WTC11 (cell line): Measurements from ENCODE around the gene SLC35F1. TPM values are rescaled to one million over a fixed set of nuclear protein-coding genes. Genes with fewer than 3 reads are reported as not detected.

ENCODE experiments used
- ATAC-seq: fragments of 200-7000 bp; cut with Tn5 transposase; 2 replicates; pipeline ENCODE4 v1.10.0; 2021; ENCODE audit warnings: mild to moderate bottlenecking, moderate library complexity
- CTCF ChIA-PET: fragments of 300-600 bp; sonication (Branson Sonifier 250); formaldehyde crosslinking; loops from one replicate; lab custom pipeline; 2021; ENCODE audit warnings: antibody characterized with exemption; lab: Charles Lee
- POLR2A ChIA-PET: fragments of 350-600 bp; sonication (Branson Sonifier 250); formaldehyde crosslinking; loops from one replicate; lab custom pipeline; 2021; ENCODE audit warnings: antibody characterized with exemption; lab: Charles Lee
- DNase-seq: peaks from one replicate; pipeline ENCODE4 v3.0.0; 2021; ENCODE audit warnings: low spot score
- H3K27ac Mint-ChIP-seq: 2 replicates; pipeline ENCODE4 v1.8.0; 2021; ENCODE audit warnings: mixed read lengths
- H3K27me3 Mint-ChIP-seq: 2 replicates; pipeline ENCODE4 v1.8.0; 2021; ENCODE audit warnings: low read depth, mild to moderate bottlenecking, moderate library complexity, mixed read lengths
- H3K36me3 Mint-ChIP-seq: 2 replicates; pipeline ENCODE4 v1.8.0; 2021; ENCODE audit warnings: mixed read lengths
- H3K4me1 Mint-ChIP-seq: 2 replicates; pipeline ENCODE4 v1.8.0; 2022; ENCODE audit warnings: mixed read lengths
- H3K4me3 Mint-ChIP-seq: 2 replicates; pipeline ENCODE4 v1.8.0; 2021; ENCODE audit warnings: mild to moderate bottlenecking, moderate library complexity, mixed read lengths
- H3K9me3 Mint-ChIP-seq: 2 replicates; pipeline ENCODE4 v1.8.0; 2021; ENCODE audit warnings: mixed read lengths
- ATF1 ChIP-seq: sonication (generic); formaldehyde crosslinking; IDR thresholded peaks from 2 replicates; pipeline ENCODE4 v1.8.1; 2023; ENCODE audit warnings: mild to moderate bottlenecking, moderate library complexity, missing genetic modification reagents
- CDX4 ChIP-seq: fragments of 250-450 bp; sonication (Bioruptor Pico); IDR thresholded peaks from 2 replicates; pipeline ENCODE4 v1.9.0; 2021; ENCODE audit warnings: moderate library complexity, mild to moderate bottlenecking, inconsistent platforms, borderline replicate concordance
- E2F4 ChIP-seq: sonication (generic); formaldehyde crosslinking; IDR thresholded peaks from 2 replicates; pipeline ENCODE4 v1.8.1; 2022; ENCODE audit warnings: low read depth, mild to moderate bottlenecking, moderate library complexity, missing genetic modification reagents, borderline replicate concordance
- EMX1 ChIP-seq: fragments of 250-450 bp; sonication (Bioruptor Pico); IDR thresholded peaks from 2 replicates; pipeline ENCODE4 v1.8.0; 2021; ENCODE audit warnings: mild to moderate bottlenecking
- FOXP1 ChIP-seq: sonication (generic); formaldehyde crosslinking; IDR thresholded peaks from 2 replicates; pipeline ENCODE4 v1.8.0; 2022; ENCODE audit warnings: missing genetic modification reagents, mild to moderate bottlenecking, moderate library complexity, borderline replicate concordance
- GABPB1 ChIP-seq: sonication (generic); formaldehyde crosslinking; IDR thresholded peaks from 2 replicates; pipeline ENCODE4 v1.8.1; 2023; ENCODE audit warnings: mild to moderate bottlenecking, missing genetic modification reagents
- HMGA2 ChIP-seq: fragments of 250-450 bp; sonication (Bioruptor Pico); IDR thresholded peaks from 2 replicates; pipeline ENCODE4 v1.4.0; 2021; ENCODE audit warnings: mild to moderate bottlenecking, moderate library complexity
- HMGXB4 ChIP-seq: sonication (generic); formaldehyde crosslinking; IDR thresholded peaks from 2 replicates; pipeline ENCODE4 v1.8.1; 2023; ENCODE audit warnings: mild to moderate bottlenecking, moderate library complexity, missing genetic modification reagents
- NFATC4 ChIP-seq: fragments of 250-450 bp; sonication (Bioruptor Pico); IDR thresholded peaks from 2 replicates; pipeline ENCODE4 v1.9.0; 2021; ENCODE audit warnings: mild to moderate bottlenecking
- NFYB ChIP-seq: sonication (generic); formaldehyde crosslinking; conservative IDR thresholded peaks from 2 replicates; pipeline ENCODE4 v1.8.0; 2022; ENCODE audit warnings: low read depth, missing genetic modification reagents
- NR1H2 ChIP-seq: sonication (generic); formaldehyde crosslinking; IDR thresholded peaks from 2 replicates; pipeline ENCODE4 v1.9.0; 2021; ENCODE audit warnings: mild to moderate bottlenecking, moderate library complexity, missing genetic modification reagents
- PREB ChIP-seq: sonication (generic); formaldehyde crosslinking; IDR thresholded peaks from 2 replicates; pipeline ENCODE4 v1.8.1; 2022; ENCODE audit warnings: mild to moderate bottlenecking, missing genetic modification reagents, moderate library complexity, borderline replicate concordance
- TCF7 ChIP-seq: sonication (generic); formaldehyde crosslinking; IDR thresholded peaks from 2 replicates; pipeline ENCODE4 v1.8.0; 2022; ENCODE audit warnings: mild to moderate bottlenecking, low read depth, missing genetic modification reagents, moderate library complexity
- TEAD4 ChIP-seq: sonication (generic); formaldehyde crosslinking; IDR thresholded peaks from 2 replicates; pipeline ENCODE4 v1.8.0; 2022; ENCODE audit warnings: mild to moderate bottlenecking, missing genetic modification reagents
- TP53 ChIP-seq: sonication (generic); formaldehyde crosslinking; IDR thresholded peaks from 2 replicates; pipeline ENCODE4 v1.8.1; 2023; ENCODE audit warnings: mild to moderate bottlenecking, missing genetic modification reagents
- ZBTB21 ChIP-seq: sonication (generic); formaldehyde crosslinking; IDR thresholded peaks from 2 replicates; pipeline ENCODE4 v1.8.1; 2023; ENCODE audit warnings: mild to moderate bottlenecking, missing genetic modification reagents, borderline replicate concordance
- ZNF121 ChIP-seq: sonication (generic); formaldehyde crosslinking; IDR thresholded peaks from 2 replicates; pipeline ENCODE4 v1.8.0; 2023; ENCODE audit warnings: missing genetic modification reagents
- ZNF219 ChIP-seq: sonication (generic); formaldehyde crosslinking; IDR thresholded peaks from 2 replicates; pipeline ENCODE4 v1.8.0; 2023; ENCODE audit warnings: missing genetic modification reagents, mild to moderate bottlenecking, borderline replicate concordance
- ZNF263 ChIP-seq: sonication (generic); formaldehyde crosslinking; IDR thresholded peaks from 2 replicates; pipeline ENCODE4 v1.8.1; 2022; ENCODE audit warnings: low read depth, mild to moderate bottlenecking, moderate library complexity, missing genetic modification reagents
- ZNF281 ChIP-seq: sonication (generic); formaldehyde crosslinking; IDR thresholded peaks from 2 replicates; pipeline ENCODE4 v1.8.0; 2023; ENCODE audit warnings: mild to moderate bottlenecking, missing genetic modification reagents
- ZNF532 ChIP-seq: fragments of 250-450 bp; sonication (Bioruptor Pico); IDR thresholded peaks from 2 replicates; pipeline ENCODE4 v1.9.0; 2021; ENCODE audit warnings: mild to moderate bottlenecking, borderline replicate concordance
- total RNA-seq: library from RNA; stranded (reverse); gene quantifications from 3 replicates; pipeline ENCODE4 v1.2.3, GENCODE V29; 2021
- TF ChIP-seq, protein P1 (sequence below): fragments of 250-450 bp; sonication (Bioruptor Pico); conservative IDR thresholded peaks from 2 replicates; pipeline ENCODE4 v1.9.0; 2021; ENCODE audit warnings: mild to moderate bottlenecking

The SLC35F1 gene
- total RNA-seq, 1 experiment from 2014 or later = 11.0 TPM

GRCh38 chr6:118124851-118125250 lies 217.8 kb downstream of the SLC35F1 start (continued):
- TF ChIP-seq ZNF281 (CRISPR knock-in tag) = no peak
- no peak for TF ChIP-seq TCF7 (CRISPR knock-in tag)
- TF ChIP-seq TEAD4 (CRISPR knock-in tag) = no peak
- no peak for TF ChIP-seq NFATC4 (CRISPR knock-in tag)
- no peak for TF ChIP-seq CDX4 (CRISPR knock-in tag)
- TF ChIP-seq E2F4 = no peak
- no peak for TF ChIP-seq FOXP1 (CRISPR knock-in tag)
- TF ChIP-seq ZNF219 (CRISPR knock-in tag) = no peak
- TF ChIP-seq ATF1 (CRISPR knock-in tag) = no peak
- TF ChIP-seq PREB (CRISPR knock-in tag) = no peak
- no peak for TF ChIP-seq GABPB1 (CRISPR knock-in tag)
- TF ChIP-seq EMX1 (CRISPR knock-in tag) = no peak
- TF ChIP-seq ZNF263 = no peak
- TF ChIP-seq ZNF121 (CRISPR knock-in tag) = no peak
- TF ChIP-seq HMGA2 (CRISPR knock-in tag) = no peak
- no peak for TF ChIP-seq ZBTB21

- Mint-ChIP-seq H3K27me3 (no peaks in the 10 kb centered on the region), H3K4me1 (peaks cover 7% of the 10 kb centered on the region)
- CTCF ChIA-PET = no interaction called here
Observed at GRCh38 chr6:118128755-118129154, 221.7 kb downstream of the SLC35F1 start.

DNA sequence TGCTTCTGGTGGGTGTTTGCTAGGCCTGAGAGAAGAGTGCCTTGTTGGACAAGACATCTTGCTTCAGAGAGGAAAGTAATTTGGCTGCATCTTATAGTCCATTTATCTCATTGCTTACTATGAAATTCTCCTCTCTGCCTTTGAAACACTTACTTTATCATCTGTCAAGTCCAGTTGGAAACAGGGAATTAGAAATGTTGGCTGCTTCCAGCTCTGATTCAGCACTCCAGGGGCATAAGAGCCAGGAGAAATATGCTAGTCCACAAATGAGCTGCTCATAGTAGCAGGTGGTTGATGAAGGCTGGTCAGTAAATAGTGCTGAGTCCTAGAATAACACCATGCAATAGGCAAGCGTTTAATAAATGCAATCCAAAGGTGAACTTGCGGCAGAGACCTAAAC lies 227.1 kb downstream of the SLC35F1 start:
- DNase-seq (no peak), ATAC-seq (no peak)
- Mint-ChIP-seq H3K4me1 (peaks cover 4% of the 10 kb centered on the region), H3K36me3 (no peaks in the 10 kb centered on the region), H3K27ac (no peak overlapping the region), H3K4me3 (no peak overlapping the region), H3K9me3 (no peaks in the 10 kb centered on the region), H3K27me3 (no peaks in the 10 kb centered on the region)
- ChIA-PET CTCF (no interaction called here), POLR2A (no interaction called here)
- TF ChIP-seq, protein P1, sequence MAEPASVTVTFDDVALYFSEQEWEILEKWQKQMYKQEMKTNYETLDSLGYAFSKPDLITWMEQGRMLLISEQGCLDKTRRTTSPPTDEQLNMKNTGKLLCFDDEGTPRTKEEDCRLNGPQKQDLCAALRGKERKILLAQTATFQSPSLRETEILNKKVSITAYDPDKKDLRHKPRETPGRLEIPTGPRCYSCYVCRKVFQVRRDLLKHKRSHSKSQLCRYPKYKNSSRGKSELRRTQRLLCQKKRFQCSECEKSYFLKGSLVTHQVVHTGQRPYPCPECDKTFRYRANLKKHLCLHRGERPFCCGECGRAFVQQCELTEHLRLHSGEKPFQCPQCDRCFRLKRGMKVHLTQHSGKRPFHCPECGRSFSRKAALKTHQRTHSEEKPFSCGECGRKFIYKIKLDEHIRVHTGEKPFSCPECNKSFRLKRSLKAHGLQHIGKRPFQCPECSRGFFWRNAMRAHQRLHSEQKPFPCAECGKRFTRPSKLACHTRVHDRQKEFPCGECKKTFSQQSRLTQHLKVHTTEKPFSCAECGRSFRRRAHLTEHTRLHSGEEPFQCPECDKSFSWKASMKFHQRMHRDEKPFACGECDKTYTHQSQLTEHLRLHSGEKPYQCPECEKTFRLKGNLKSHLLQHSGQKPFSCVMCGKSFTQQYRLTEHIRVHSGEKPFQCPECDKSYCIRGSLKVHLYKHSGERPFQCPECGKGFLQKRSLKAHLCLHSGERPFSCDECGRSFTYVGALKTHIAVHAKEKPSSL (CRISPR knock-in tag) = no peak
- no peak for TF ChIP-seq ZNF532 (CRISPR knock-in tag)
- TF ChIP-seq NR1H2 = no peak
- TF ChIP-seq HMGXB4 (CRISPR knock-in tag) = no peak

More at GRCh38 chr6:118128755-118129154, 221.7 kb downstream of the SLC35F1 start:
- Mint-ChIP-seq H3K27ac (peak overlapping the region; percentile 17), H3K36me3 (no peaks in the 10 kb centered on the region; the same call in 1 of the 2 replicates), H3K9me3 (no peaks in the 10 kb centered on the region), H3K4me3 (no peak overlapping the region)
- ATAC-seq = no peak
- POLR2A ChIA-PET = no interaction called here
- no peak for DNase-seq
- TF ChIP-seq TP53 (CRISPR knock-in tag) = no peak
- TF ChIP-seq NFYB (CRISPR knock-in tag) = no peak
